HepG2 (cell line): ENCODE results near the gene TMC4. TPM values are rescaled to one million over a fixed set of nuclear protein-coding genes. Genes with fewer than 3 reads are reported as not detected.

Source experiments
- ADNP ChIP-seq: sonication (generic); formaldehyde crosslinking; IDR thresholded peaks from 2 replicates; pipeline ENCODE4 v1.4.0; 2020; ENCODE audit warnings: missing genetic modification reagents
- BORCS8-MEF2B ChIP-seq: sonication (generic); formaldehyde crosslinking; IDR thresholded peaks from 2 replicates; pipeline ENCODE4 v1.8.0; 2022; ENCODE audit warnings: mild to moderate bottlenecking, missing genetic modification reagents
- ETV5 ChIP-seq: IDR thresholded peaks from 2 replicates; pipeline ENCODE4 v1.6.1; 2018; ENCODE audit warnings: missing biosample characterization, missing genetic modification reagents, inconsistent platforms, borderline replicate concordance
- FOSL2 ChIP-seq: sonication (generic); formaldehyde crosslinking; IDR thresholded peaks from 2 replicates; pipeline ENCODE4 v1.4.0; 2020; ENCODE audit warnings: missing genetic modification reagents
- GATAD1 ChIP-seq: IDR thresholded peaks from 2 replicates; pipeline ENCODE4 v1.6.1; 2016; ENCODE audit warnings: missing genetic modification reagents, missing compliant biosample characterization
- GZF1 ChIP-seq: sonication (generic); formaldehyde crosslinking; IDR thresholded peaks from 2 replicates; pipeline ENCODE4 v1.5.1; 2020; ENCODE audit warnings: mild to moderate bottlenecking, missing genetic modification reagents
- ONECUT2 ChIP-seq: sonication (generic); formaldehyde crosslinking; IDR thresholded peaks from 2 replicates; pipeline ENCODE4 v1.4.0; 2020; ENCODE audit warnings: missing genetic modification reagents
- RFX5 ChIP-seq: IDR thresholded peaks from 2 replicates; pipeline ENCODE4 v1.6.1; 2011; ENCODE audit warnings: low read depth, low read length, improper control_type of control experiment
- STAT6 ChIP-seq: sonication (generic); formaldehyde crosslinking; IDR thresholded peaks from 2 replicates; pipeline ENCODE4 v1.4.0; 2020; ENCODE audit warnings: missing genetic modification reagents, mild to moderate bottlenecking, borderline replicate concordance
- ZBTB21 ChIP-seq: sonication (generic); formaldehyde crosslinking; IDR thresholded peaks from 2 replicates; pipeline ENCODE4 v1.4.0; 2020; ENCODE audit warnings: missing genetic modification reagents
- ZBTB42 ChIP-seq: sonication (generic); formaldehyde crosslinking; IDR thresholded peaks from 2 replicates; pipeline ENCODE4 v1.5.0; 2020; ENCODE audit warnings: mild to moderate bottlenecking, missing genetic modification reagents
- ZBTB49 ChIP-seq: sonication (generic); formaldehyde crosslinking; IDR thresholded peaks from 2 replicates; pipeline ENCODE4 v1.4.0; 2020; ENCODE audit warnings: missing genetic modification reagents, borderline replicate concordance
- ZNF331 ChIP-seq: sonication (generic); formaldehyde crosslinking; IDR thresholded peaks from 2 replicates; pipeline ENCODE4 v1.4.0; 2020; ENCODE audit warnings: missing genetic modification reagents
- ZNF335 ChIP-seq: sonication (generic); formaldehyde crosslinking; IDR thresholded peaks from 2 replicates; pipeline ENCODE4 v1.4.0; 2020; ENCODE audit warnings: missing genetic modification reagents
- ZNF530 ChIP-seq: sonication (generic); formaldehyde crosslinking; IDR thresholded peaks from 2 replicates; pipeline ENCODE4 v1.5.0; 2020; ENCODE audit warnings: low read depth, mild to moderate bottlenecking, missing genetic modification reagents
- ZNF570 ChIP-seq: sonication (generic); formaldehyde crosslinking; IDR thresholded peaks from 2 replicates; pipeline ENCODE4 v1.4.0; 2020; ENCODE audit warnings: mild to moderate bottlenecking, missing genetic modification reagents, borderline replicate concordance
- ZNF678 ChIP-seq: sonication (generic); formaldehyde crosslinking; IDR thresholded peaks from 2 replicates; pipeline ENCODE4 v1.4.0; 2020; ENCODE audit warnings: mild to moderate bottlenecking, missing genetic modification reagents
- polyA plus RNA-seq, 8 experiments: library from polyadenylated mRNA; depleted of rRNA in 3 of 8; stranded (reverse) in 7 of 8; unstranded in 1 of 8; fragments of >200 nt; fragmentation: Illumina TruSeq in 4 of 8; extraction: Trizol in 4 of 8; gene quantifications; 2 replicates each; pipeline versions ENCODE4 v1.2.1 to v1.2.3, GENCODE V29; 2011 to 2016; ENCODE audit warnings: low read depth in 4 of 8, missing spikeins in 1 of 8, mixed read lengths in 1 of 8; ENCODE audit not compliant: insufficient read depth in 1 of 8
- total RNA-seq, 5 experiments: library from RNA; depleted of rRNA; stranded (reverse); fragments of >200 nt; fragmentation: Illumina TruSeq; extraction: Trizol; gene quantifications; 2 replicates each; pipeline ENCODE4 v1.2.3, GENCODE V29; 2016; ENCODE audit warnings: low read depth in 1 of 5
- TF ChIP-seq, protein P1 (sequence below): sonication (generic); formaldehyde crosslinking; IDR thresholded peaks from 2 replicates; pipeline ENCODE4 v1.8.1; 2023; ENCODE audit warnings: mild to moderate bottlenecking, moderate library complexity, missing genetic modification reagents
- TF ChIP-seq, protein P2 (sequence below): sonication (generic); formaldehyde crosslinking; IDR thresholded peaks from 2 replicates; pipeline ENCODE4 v1.4.0; 2020; ENCODE audit warnings: low read depth, mild to moderate bottlenecking, missing genetic modification reagents

Gene TMC4
- total and polyA plus RNA-seq, 2 of the 13 experiments (the other 11 are each of a cell fraction or from before 2014, with no cell fraction given): 0.13 to 0.24 TPM

GRCh38 chr19:54115109-54116063, 57.6 kb downstream of the TMC4 start, which contains the start of the genes PRPF31 and TFPT (continued):
- peak; percentile 55; the same call in 1 of the 2 replicates for TF ChIP-seq RFX5
- TF ChIP-seq GATAD1: peak; percentile 100
- no peak for TF ChIP-seq ADNP
- no peak for TF ChIP-seq GZF1 (CRISPR knock-in tag)
- no peak for TF ChIP-seq ZBTB42
- TF ChIP-seq ZBTB49 (CRISPR knock-in tag): no peak
- TF ChIP-seq STAT6: peak; percentile 93
- no peak for TF ChIP-seq ONECUT2 (CRISPR knock-in tag)
- TF ChIP-seq ZNF678: 0 out of 2 replicates have a peak, but pooled peaks have one; percentile 56
- no peak for TF ChIP-seq ZNF530 (CRISPR knock-in tag)
- peak; percentile 62; the same call in 1 of the 2 replicates for TF ChIP-seq ZNF331 (CRISPR knock-in tag)
- TF ChIP-seq FOSL2: peak; percentile 48; the same call in 1 of the 2 replicates
- TF ChIP-seq, protein P1, sequence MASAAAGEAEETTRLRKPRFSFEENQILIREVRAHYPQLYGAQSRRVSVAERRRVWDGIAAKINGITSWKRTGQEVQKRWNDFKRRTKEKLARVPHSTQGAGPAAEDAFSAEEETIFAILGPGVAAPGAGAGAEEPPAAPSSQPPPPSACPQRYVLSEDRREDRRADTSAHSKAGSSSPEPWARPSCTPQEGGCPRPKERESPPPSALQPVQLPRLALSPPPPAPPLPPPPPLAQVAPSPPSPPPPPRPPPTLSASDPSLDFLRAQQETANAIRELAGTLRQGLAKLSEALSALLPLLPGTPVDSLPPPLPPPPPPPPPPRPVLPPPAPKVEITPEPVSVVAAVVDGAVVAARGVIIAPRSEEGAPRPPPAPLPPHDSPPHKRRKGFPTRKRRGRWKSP (CRISPR knock-in tag): peak; percentile 80; the same call in 1 of the 2 replicates
- TF ChIP-seq, protein P2, sequence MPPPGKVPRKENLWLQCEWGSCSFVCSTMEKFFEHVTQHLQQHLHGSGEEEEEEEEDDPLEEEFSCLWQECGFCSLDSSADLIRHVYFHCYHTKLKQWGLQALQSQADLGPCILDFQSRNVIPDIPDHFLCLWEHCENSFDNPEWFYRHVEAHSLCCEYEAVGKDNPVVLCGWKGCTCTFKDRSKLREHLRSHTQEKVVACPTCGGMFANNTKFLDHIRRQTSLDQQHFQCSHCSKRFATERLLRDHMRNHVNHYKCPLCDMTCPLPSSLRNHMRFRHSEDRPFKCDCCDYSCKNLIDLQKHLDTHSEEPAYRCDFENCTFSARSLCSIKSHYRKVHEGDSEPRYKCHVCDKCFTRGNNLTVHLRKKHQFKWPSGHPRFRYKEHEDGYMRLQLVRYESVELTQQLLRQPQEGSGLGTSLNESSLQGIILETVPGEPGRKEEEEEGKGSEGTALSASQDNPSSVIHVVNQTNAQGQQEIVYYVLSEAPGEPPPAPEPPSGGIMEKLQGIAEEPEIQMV (CRISPR knock-in tag): peak; percentile 61; the same call in 1 of the 2 replicates
- peak; percentile 41; the same call in 1 of the 2 replicates for TF ChIP-seq BORCS8-MEF2B (CRISPR knock-in tag)
- peak; percentile 79 for TF ChIP-seq ZNF335 (CRISPR knock-in tag)
- TF ChIP-seq ZBTB21: no peak
- TF ChIP-seq ZNF570: 0 out of 2 replicates have a peak, but pooled peaks have one; percentile 53
- TF ChIP-seq ETV5 (CRISPR knock-in tag): peak; percentile 46; the same call in 1 of the 2 replicates
